Endothelial cell of umbilical vein (primary cell): ENCODE measurements around the gene CCNT2. TPM values are rescaled to one million over a fixed set of nuclear protein-coding genes. Genes with fewer than 3 reads are reported as not detected.

Source experiments
- BruUV-seq: library from RNA; stranded (reverse); fragments of 400-500 nt; replicated peaks from 2 replicates; lab custom pipeline; 2021; lab: Mats Ljungman, UMichigan
- CTCF ChIA-PET: fragments of 300-600, 350-600 bp; sonication (Branson Sonifier 250); formaldehyde crosslinking; loops from one replicate; lab custom pipeline; 2021; ENCODE audit warnings: antibody characterized with exemption, inconsistent platforms; lab: Charles Lee
- POLR2A ChIA-PET: fragments of 300-600, 350-600 bp; sonication (Branson Sonifier 250); formaldehyde crosslinking; loops from one replicate; lab custom pipeline; 2021; ENCODE audit warnings: antibody characterized with exemption, inconsistent platforms; lab: Charles Lee
- DNase-seq: peaks from one replicate; pipeline ENCODE4 v3.0.0-alpha.2; 2011; ENCODE audit warnings: low read depth, low spot score
- FAIRE-seq: peaks from 2 replicates; lab custom pipeline; 2011; peaks lifted over from hg19 to GRCh38; lab: Jason Lieb, UNC
- H2AFZ ChIP-seq: 2 replicates; pipeline ENCODE4 v1.6.0; 2012; ENCODE audit warnings: low read depth, low read length, control low read depth, inconsistent platforms
- H3K27ac ChIP-seq: 2 replicates; pipeline ENCODE4 v1.5.1; 2011; ENCODE audit warnings: low read depth, mild to moderate bottlenecking, control low read depth, low read length, moderate library complexity; ENCODE audit not compliant: insufficient read depth
- H3K27me3 ChIP-seq, 2 experiments: 2 replicates each; pipeline versions ENCODE4 v1.6.0 to v1.6.1; 2011; ENCODE audit warnings: low read length in 2 of 2, mixed read lengths in 1 of 2; ENCODE audit not compliant: control insufficient read depth in 2 of 2, insufficient read depth in 2 of 2
- H3K36me3 ChIP-seq, 2 experiments: 2 replicates in 1 of 2; 3 replicates in 1 of 2; pipeline ENCODE4 v1.5.1; 2011; ENCODE audit warnings: low read length in 2 of 2, mild to moderate bottlenecking in 1 of 2, moderate library complexity in 1 of 2; ENCODE audit not compliant: control insufficient read depth in 2 of 2, insufficient read depth in 2 of 2; ENCODE audit errors: extremely low read depth in 1 of 2
- H3K4me1 ChIP-seq: 3 replicates; pipeline ENCODE4 v1.5.1; 2011; ENCODE audit warnings: mild to moderate bottlenecking, low read length; ENCODE audit not compliant: control insufficient read depth, insufficient read depth; ENCODE audit errors: extremely low read depth
- H3K4me2 ChIP-seq: 2 replicates; pipeline ENCODE4 v1.6.1; 2011; ENCODE audit warnings: low read length, control low read depth, mixed read lengths; ENCODE audit not compliant: insufficient read depth
- H3K4me3 ChIP-seq, 3 experiments: fragments of 200-600 bp in 1 of 3; sonication (generic), shearing (Covaris generic) in 1 of 3; replicated peaks in 1 of 3; 2 replicates each; pipeline ENCODE4 v1.5.1; 2011 to 2016; ENCODE audit warnings: control low read depth in 3 of 3, low read length in 3 of 3, mild to moderate bottlenecking in 2 of 3, inconsistent platforms in 1 of 3, low read depth in 1 of 3, moderate library complexity in 1 of 3; ENCODE audit not compliant: insufficient read depth in 1 of 3
- H3K79me2 ChIP-seq: 2 replicates; pipeline ENCODE4 v1.6.0; 2012; ENCODE audit warnings: low read length, inconsistent platforms; ENCODE audit not compliant: control insufficient read depth, insufficient read depth
- H3K9ac ChIP-seq: replicated peaks from 2 replicates; pipeline ENCODE3; 2011; ENCODE audit warnings: low read length, control low read depth; ENCODE audit not compliant: insufficient read depth; ENCODE audit errors: extremely low read depth
- H3K9me1 ChIP-seq: replicated peaks from 3 replicates; pipeline ENCODE4 v1.6.0; 2011; ENCODE audit warnings: mild to moderate bottlenecking, low read length; ENCODE audit not compliant: control insufficient read depth, insufficient read depth; ENCODE audit errors: extremely low read depth
- H3K9me3 ChIP-seq: replicated peaks from 2 replicates; pipeline ENCODE4 v1.5.1; 2012; ENCODE audit warnings: low read length, inconsistent platforms; ENCODE audit not compliant: control insufficient read depth, insufficient read depth
- H4K20me1 ChIP-seq: replicated peaks from 2 replicates; pipeline ENCODE3; 2011; ENCODE audit warnings: mild to moderate bottlenecking, low read length; ENCODE audit not compliant: control insufficient read depth, insufficient read depth; ENCODE audit errors: extremely low read depth
- CTCF ChIP-seq, 2 donors: IDR thresholded peaks; 1 replicate in 1 of 2; 2 replicates in 1 of 2; pipeline ENCODE4 v1.5.1; 2011; ENCODE audit warnings: low read length in 2 of 2, mild to moderate bottlenecking in 2 of 2, moderate library complexity in 2 of 2, control low read depth in 1 of 2, inconsistent platforms in 1 of 2, low read depth in 1 of 2; ENCODE audit not compliant: insufficient read depth in 1 of 2; ENCODE audit errors: extremely low read depth in 1 of 2
- EZH2 ChIP-seq: IDR thresholded peaks from 2 replicates; pipeline ENCODE4 v1.6.1; 2012; ENCODE audit warnings: borderline replicate concordance, low read depth, mild to moderate bottlenecking, moderate library complexity, low read length, inconsistent platforms; ENCODE audit not compliant: severe bottlenecking
- FOS ChIP-seq: IDR thresholded peaks from 2 replicates; pipeline ENCODE4 v1.6.1; 2011; ENCODE audit warnings: mild to moderate bottlenecking, low read length, moderate library complexity, borderline replicate concordance; ENCODE audit not compliant: insufficient read depth
- GATA2 ChIP-seq: IDR thresholded peaks from 2 replicates; pipeline ENCODE4 v1.7.0; 2011; ENCODE audit warnings: low read depth, mild to moderate bottlenecking, moderate library complexity, mixed read lengths, low read length; ENCODE audit not compliant: insufficient read length, insufficient read depth
- JUN ChIP-seq: IDR thresholded peaks from 2 replicates; pipeline ENCODE4 v1.6.1; 2011; ENCODE audit warnings: borderline replicate concordance, low read depth; ENCODE audit not compliant: insufficient read length, insufficient read depth
- MAX ChIP-seq: IDR thresholded peaks from 2 replicates; pipeline ENCODE4 v1.6.1; 2011; ENCODE audit not compliant: insufficient read depth, insufficient read length
- MYC ChIP-seq: IDR thresholded peaks from one replicate; pipeline ENCODE4 v1.6.1; 2011; ENCODE audit warnings: mild to moderate bottlenecking, low read depth, low read length
- POLR2A ChIP-seq: IDR thresholded peaks from 2 replicates; pipeline ENCODE4 v1.6.1; 2012; ENCODE audit warnings: low read depth, mild to moderate bottlenecking, control low read depth, low read length
- POLR2AphosphoS5 ChIP-seq: IDR thresholded peaks from 2 replicates; pipeline ENCODE4 v1.6.1; 2012; ENCODE audit warnings: low read depth, mild to moderate bottlenecking, control low read depth, low read length, moderate library complexity; ENCODE audit not compliant: insufficient read depth
- dilution Hi-C: fragments of 300-500 bp; cut with MboI; formaldehyde crosslinking; loops from one replicate; pipeline ENCODE4 v1.15.0; 2019; ENCODE audit warnings: low sequenced_read_pairs; ENCODE audit not compliant: extremely low pct_ligation_motif_present
- intact Hi-C: fragments of 100-400 bp; cut with micrococcal nuclease; formaldehyde crosslinking; loops from one replicate; pipeline ENCODE4 v1.10.0; 2022
- polyA plus RNA-seq, 4 experiments: library from polyadenylated mRNA; depleted of rRNA in 3 of 4; stranded (reverse) in 3 of 4; unstranded in 1 of 4; fragments of >200 nt; gene quantifications; 2 replicates each; pipeline versions ENCODE4 v1.2.1 to v1.2.3, GENCODE V29; 2011 to 2012; ENCODE audit warnings: missing spikeins in 1 of 4
- total RNA-seq: library from RNA; stranded (reverse); gene quantifications from 2 replicates; pipeline ENCODE4 v1.2.3, GENCODE V29; 2021

Gene CCNT2
- total and polyA plus RNA-seq, 2 donors (not counting 3 experiments of a cell fraction or from before 2014, with no cell fraction given): 10.3 to 35.5 TPM

- intact Hi-C loops (no loop called here), dilution Hi-C loops (no loop called here)
- ChIA-PET POLR2A (no interaction called here), CTCF (interaction anchor here (0.8 to 2.4 kb wide), 3 partner anchors 7 to 67 kb away, joined by 3 to 7 read pairs (median 3); no protein-coding TSS in a partner anchor)
- Histone ChIP-seq H3K4me3 (no peak overlapping the region), H3K27ac (no peak overlapping the region), H2AFZ (no peak overlapping the region), H3K36me3 (no peaks in the 10 kb centered on the region), H3K4me1 (no peaks in the 10 kb centered on the region), H3K79me2 (no peaks in the 10 kb centered on the region), H3K9me3 (no peaks in the 10 kb centered on the region), H3K9me1 (no peaks in the 10 kb centered on the region), H3K9ac (no peak overlapping the region), H3K4me2 (no peak overlapping the region), H4K20me1 (no peaks in the 10 kb centered on the region), H3K27me3 (no peaks in the 10 kb centered on the region)
- DNase-seq: no peak
- FAIRE-seq: no peak
- TF ChIP-seq MYC (no peak), POLR2A (no peak), POLR2AphosphoS5 (no peak), FOS (no peak), GATA2 (no peak), CTCF (IDR thresholded peaks at IDR 0.05; ENCODE audit: extremely low read depth in 1 of 2, insufficient read depth in 1 of 2, low read depth in 1 of 2, low read length in 2 of 2) (no peak), MAX (no peak), JUN (no peak), EZH2 (no peak)
- BruUV-seq: no TSS peak
These were observed 48.5 kb upstream of the CCNT2 start for GRCh38 chr2:134869946-134870736.
